Neural progenitor cell (in vitro differentiated cells): ENCODE results near the gene SPAG7.

Source experiments
- EZH2 ChIP-seq: fragments of 200-600 bp; sonication (generic); IDR thresholded peaks from 2 replicates; pipeline ENCODE4 v1.6.1; 2017; ENCODE audit warnings: antibody characterized with exemption, mild to moderate bottlenecking, moderate library complexity
- TF ChIP-seq, protein P1 (sequence below): fragments of 200-600 bp; sonication (generic); IDR thresholded peaks from 2 replicates; pipeline ENCODE4 v1.5.1; 2017; ENCODE audit warnings: antibody characterized with exemption, mild to moderate bottlenecking

- TF ChIP-seq, protein P1, sequence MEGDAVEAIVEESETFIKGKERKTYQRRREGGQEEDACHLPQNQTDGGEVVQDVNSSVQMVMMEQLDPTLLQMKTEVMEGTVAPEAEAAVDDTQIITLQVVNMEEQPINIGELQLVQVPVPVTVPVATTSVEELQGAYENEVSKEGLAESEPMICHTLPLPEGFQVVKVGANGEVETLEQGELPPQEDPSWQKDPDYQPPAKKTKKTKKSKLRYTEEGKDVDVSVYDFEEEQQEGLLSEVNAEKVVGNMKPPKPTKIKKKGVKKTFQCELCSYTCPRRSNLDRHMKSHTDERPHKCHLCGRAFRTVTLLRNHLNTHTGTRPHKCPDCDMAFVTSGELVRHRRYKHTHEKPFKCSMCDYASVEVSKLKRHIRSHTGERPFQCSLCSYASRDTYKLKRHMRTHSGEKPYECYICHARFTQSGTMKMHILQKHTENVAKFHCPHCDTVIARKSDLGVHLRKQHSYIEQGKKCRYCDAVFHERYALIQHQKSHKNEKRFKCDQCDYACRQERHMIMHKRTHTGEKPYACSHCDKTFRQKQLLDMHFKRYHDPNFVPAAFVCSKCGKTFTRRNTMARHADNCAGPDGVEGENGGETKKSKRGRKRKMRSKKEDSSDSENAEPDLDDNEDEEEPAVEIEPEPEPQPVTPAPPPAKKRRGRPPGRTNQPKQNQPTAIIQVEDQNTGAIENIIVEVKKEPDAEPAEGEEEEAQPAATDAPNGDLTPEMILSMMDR = no peak
- no peak for TF ChIP-seq EZH2
Observed at GRCh38 chr17:4968486-4969046, 949 bp upstream of the SPAG7 start.
